ENCODE data around the gene ZNF275. TPM values are rescaled to one million over a fixed set of nuclear protein-coding genes. Genes with fewer than 3 reads are reported as not detected.

The ZNF275 gene
- total RNA-seq, 2 experiments from 2014 or later, result 14.2 to 14.7 TPM

- ChIA-PET POLR2A (no interaction called here), CTCF (no interaction called here)
- ATAC-seq (no peak), DNase-seq (no peak)
- Mint-ChIP-seq H3K4me1 (ENCODE audit: low read depth) (no peaks in the 10 kb centered on the region), H3K27me3 (no peaks in the 10 kb centered on the region), H3K9me3 (no peaks in the 10 kb centered on the region), H3K36me3 (ENCODE audit: low read depth) (no peaks in the 10 kb centered on the region), H3K4me3 (no peak overlapping the region), H3K27ac (no peak overlapping the region)
- intact Hi-C loops (cut with micrococcal nuclease), result no loop called here
- TF ChIP-seq, protein P1, sequence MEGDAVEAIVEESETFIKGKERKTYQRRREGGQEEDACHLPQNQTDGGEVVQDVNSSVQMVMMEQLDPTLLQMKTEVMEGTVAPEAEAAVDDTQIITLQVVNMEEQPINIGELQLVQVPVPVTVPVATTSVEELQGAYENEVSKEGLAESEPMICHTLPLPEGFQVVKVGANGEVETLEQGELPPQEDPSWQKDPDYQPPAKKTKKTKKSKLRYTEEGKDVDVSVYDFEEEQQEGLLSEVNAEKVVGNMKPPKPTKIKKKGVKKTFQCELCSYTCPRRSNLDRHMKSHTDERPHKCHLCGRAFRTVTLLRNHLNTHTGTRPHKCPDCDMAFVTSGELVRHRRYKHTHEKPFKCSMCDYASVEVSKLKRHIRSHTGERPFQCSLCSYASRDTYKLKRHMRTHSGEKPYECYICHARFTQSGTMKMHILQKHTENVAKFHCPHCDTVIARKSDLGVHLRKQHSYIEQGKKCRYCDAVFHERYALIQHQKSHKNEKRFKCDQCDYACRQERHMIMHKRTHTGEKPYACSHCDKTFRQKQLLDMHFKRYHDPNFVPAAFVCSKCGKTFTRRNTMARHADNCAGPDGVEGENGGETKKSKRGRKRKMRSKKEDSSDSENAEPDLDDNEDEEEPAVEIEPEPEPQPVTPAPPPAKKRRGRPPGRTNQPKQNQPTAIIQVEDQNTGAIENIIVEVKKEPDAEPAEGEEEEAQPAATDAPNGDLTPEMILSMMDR (IDR thresholded peaks at IDR 0.05), result no peak
These were observed 45.6 kb downstream of the ZNF275 start for GRCh38 chrX:153379508-153379907.

DNA sequence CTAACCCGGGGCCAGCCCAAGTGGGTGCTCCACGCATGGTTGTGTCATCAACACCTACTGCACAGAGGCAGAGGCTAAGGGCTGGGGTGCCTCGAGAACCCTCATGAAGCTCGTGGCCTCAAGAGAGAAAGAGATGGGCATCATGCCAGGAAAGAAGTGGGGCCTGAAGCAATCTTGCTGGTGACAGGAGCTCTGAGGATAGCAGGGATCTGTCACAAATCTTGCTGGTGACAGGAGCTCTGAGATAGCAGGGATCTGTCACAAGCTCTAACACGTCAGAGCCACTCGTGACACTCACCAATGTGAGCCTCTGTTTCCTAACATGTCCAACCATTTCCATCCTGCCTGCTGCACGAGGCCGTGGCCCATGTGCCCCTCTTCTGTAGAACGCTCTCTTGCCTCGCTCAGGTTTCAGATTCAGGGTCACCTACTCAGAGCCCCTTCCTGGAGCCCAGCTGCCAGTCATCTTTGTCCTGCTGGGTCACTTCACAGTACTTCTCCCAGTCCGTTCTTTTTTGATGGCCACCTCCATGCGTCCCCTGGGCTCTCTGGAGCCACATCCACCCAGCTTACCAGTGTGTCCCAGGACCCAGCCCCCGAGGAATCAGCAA is 46.1 kb downstream of the ZNF275 start:
- Mint-ChIP-seq H3K4me1 (ENCODE audit: low read depth) (no peaks in the 10 kb centered on the region), H3K9me3 (no peaks in the 10 kb centered on the region), H3K36me3 (ENCODE audit: low read depth) (no peaks in the 10 kb centered on the region), H3K27me3 (no peaks in the 10 kb centered on the region), H3K4me3 (no peak overlapping the region), H3K27ac (no peak overlapping the region)
- ATAC-seq (no peak), DNase-seq (no peak)
- intact Hi-C loops (cut with micrococcal nuclease), result no loop called here
- POLR2A ChIA-PET, result no interaction called here
- CTCF ChIA-PET, result no interaction called here
- TF ChIP-seq, protein P1 (IDR thresholded peaks at IDR 0.05), result no peak

- CTCF ChIA-PET, result interaction anchor here (0.7 kb wide), 1 partner anchor 348 kb away, joined by 3 read pairs; no protein-coding TSS in a partner anchor
- ATAC-seq, result no peak
- no peaks in the 10 kb centered on the region for H3K4me1 Mint-ChIP-seq (ENCODE audit: low read depth)
- no peak overlapping the region for H3K4me3 Mint-ChIP-seq
- POLR2A ChIA-PET, result no interaction called here
- DNase-seq, result no peak
- H3K9me3 Mint-ChIP-seq, result no peaks in the 10 kb centered on the region
- TF ChIP-seq, protein P1 (IDR thresholded peaks at IDR 0.05), result no peak
- no peaks in the 10 kb centered on the region for H3K36me3 Mint-ChIP-seq (ENCODE audit: low read depth)
- H3K27ac Mint-ChIP-seq, result no peak overlapping the region
- intact Hi-C loops (cut with micrococcal nuclease), result no loop called here
- H3K27me3 Mint-ChIP-seq, result no peaks in the 10 kb centered on the region
These were observed 46.7 kb downstream of the ZNF275 start for GRCh38 chrX:153380691-153381090.

DNA sequence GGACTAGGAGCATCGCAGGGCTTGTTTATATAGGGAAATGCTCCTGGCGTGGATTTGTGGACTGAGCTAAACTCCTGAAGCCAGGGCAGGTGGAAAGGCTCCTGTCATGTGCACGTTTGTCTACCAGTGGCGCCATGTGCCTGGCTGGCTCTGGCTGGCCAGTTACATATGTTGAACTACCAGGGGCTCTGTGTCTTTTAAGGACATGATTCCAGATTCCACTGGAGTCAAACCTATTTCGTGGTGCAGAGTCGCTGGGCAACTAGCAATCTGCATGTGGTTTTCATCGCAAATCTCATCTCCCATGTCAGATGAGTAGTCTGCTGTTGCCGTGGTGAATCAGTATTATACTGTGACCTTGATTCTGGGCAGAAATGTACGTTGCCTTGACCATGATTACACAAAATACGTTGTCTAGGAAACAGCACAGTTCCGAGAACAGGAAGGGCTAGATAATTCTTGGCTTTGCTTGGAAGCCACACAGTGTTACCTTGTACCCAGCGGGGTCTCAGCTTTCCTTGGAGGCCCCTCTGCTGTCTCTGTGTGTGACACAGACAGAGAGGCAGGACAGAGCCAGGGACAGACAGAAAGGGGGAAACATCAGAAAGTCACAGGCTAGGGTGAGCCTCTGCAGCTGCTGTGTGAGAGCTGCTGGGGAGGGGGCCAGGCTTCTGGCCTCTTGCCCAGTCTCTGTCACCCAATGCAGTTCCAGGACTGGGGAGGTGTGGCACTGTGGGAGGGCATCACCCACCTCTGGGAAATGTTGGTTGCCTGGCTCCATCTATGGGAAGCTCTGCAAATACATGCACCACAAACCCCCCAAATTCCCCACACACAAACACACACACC is 48.0 kb downstream of the ZNF275 start:
- peak; percentile 76 for ATAC-seq
- TF ChIP-seq, protein P1 (IDR thresholded peaks at IDR 0.05), result no peak
- Mint-ChIP-seq H3K4me1 (ENCODE audit: low read depth) (no peaks in the 10 kb centered on the region), H3K9me3 (no peaks in the 10 kb centered on the region), H3K36me3 (ENCODE audit: low read depth) (no peaks in the 10 kb centered on the region), H3K4me3 (no peak overlapping the region), H3K27me3 (no peaks in the 10 kb centered on the region), H3K27ac (no peak overlapping the region)
- DNase-seq, result peak; percentile 35
- ChIA-PET CTCF (interaction anchor here (0.7 kb wide), 1 partner anchor 349 kb away, joined by 3 read pairs; no protein-coding TSS in a partner anchor), POLR2A (interaction anchor here (0.6 kb wide), 1 partner anchor 347 kb away, joined by 6 read pairs; no protein-coding TSS in a partner anchor)
- intact Hi-C loops (cut with micrococcal nuclease), result no loop called here
